Measurements from ENCODE around the gene NFIX. TPM values are rescaled to one million over a fixed set of nuclear protein-coding genes. Genes with fewer than 3 reads are reported as not detected.

NFIX gene
- total and polyA plus RNA-seq, 2 experiments from 2014 or later, result 0.06 to 0.14 TPM

DNA sequence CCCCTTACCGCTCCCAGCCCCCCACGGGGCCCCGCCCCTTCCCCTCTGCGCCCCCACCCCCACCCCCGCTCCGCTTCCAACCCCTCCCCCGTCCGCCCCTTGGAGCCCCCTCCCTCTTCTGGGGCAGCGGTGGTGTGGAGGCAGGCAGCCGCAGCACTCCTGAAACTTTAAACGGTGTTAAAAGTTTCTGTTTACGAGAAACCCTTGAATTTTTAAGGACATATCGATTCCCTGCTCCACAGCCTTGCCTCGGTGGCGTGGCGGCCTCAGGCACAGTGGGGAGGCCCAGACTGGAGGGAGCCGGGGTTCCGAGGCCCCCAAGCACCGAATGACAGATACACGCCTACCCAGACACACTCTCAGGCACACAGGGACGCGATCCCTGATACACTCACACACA lies 4.8 kb upstream of the NFIX start (continued):
- TF ChIP-seq, protein P1, sequence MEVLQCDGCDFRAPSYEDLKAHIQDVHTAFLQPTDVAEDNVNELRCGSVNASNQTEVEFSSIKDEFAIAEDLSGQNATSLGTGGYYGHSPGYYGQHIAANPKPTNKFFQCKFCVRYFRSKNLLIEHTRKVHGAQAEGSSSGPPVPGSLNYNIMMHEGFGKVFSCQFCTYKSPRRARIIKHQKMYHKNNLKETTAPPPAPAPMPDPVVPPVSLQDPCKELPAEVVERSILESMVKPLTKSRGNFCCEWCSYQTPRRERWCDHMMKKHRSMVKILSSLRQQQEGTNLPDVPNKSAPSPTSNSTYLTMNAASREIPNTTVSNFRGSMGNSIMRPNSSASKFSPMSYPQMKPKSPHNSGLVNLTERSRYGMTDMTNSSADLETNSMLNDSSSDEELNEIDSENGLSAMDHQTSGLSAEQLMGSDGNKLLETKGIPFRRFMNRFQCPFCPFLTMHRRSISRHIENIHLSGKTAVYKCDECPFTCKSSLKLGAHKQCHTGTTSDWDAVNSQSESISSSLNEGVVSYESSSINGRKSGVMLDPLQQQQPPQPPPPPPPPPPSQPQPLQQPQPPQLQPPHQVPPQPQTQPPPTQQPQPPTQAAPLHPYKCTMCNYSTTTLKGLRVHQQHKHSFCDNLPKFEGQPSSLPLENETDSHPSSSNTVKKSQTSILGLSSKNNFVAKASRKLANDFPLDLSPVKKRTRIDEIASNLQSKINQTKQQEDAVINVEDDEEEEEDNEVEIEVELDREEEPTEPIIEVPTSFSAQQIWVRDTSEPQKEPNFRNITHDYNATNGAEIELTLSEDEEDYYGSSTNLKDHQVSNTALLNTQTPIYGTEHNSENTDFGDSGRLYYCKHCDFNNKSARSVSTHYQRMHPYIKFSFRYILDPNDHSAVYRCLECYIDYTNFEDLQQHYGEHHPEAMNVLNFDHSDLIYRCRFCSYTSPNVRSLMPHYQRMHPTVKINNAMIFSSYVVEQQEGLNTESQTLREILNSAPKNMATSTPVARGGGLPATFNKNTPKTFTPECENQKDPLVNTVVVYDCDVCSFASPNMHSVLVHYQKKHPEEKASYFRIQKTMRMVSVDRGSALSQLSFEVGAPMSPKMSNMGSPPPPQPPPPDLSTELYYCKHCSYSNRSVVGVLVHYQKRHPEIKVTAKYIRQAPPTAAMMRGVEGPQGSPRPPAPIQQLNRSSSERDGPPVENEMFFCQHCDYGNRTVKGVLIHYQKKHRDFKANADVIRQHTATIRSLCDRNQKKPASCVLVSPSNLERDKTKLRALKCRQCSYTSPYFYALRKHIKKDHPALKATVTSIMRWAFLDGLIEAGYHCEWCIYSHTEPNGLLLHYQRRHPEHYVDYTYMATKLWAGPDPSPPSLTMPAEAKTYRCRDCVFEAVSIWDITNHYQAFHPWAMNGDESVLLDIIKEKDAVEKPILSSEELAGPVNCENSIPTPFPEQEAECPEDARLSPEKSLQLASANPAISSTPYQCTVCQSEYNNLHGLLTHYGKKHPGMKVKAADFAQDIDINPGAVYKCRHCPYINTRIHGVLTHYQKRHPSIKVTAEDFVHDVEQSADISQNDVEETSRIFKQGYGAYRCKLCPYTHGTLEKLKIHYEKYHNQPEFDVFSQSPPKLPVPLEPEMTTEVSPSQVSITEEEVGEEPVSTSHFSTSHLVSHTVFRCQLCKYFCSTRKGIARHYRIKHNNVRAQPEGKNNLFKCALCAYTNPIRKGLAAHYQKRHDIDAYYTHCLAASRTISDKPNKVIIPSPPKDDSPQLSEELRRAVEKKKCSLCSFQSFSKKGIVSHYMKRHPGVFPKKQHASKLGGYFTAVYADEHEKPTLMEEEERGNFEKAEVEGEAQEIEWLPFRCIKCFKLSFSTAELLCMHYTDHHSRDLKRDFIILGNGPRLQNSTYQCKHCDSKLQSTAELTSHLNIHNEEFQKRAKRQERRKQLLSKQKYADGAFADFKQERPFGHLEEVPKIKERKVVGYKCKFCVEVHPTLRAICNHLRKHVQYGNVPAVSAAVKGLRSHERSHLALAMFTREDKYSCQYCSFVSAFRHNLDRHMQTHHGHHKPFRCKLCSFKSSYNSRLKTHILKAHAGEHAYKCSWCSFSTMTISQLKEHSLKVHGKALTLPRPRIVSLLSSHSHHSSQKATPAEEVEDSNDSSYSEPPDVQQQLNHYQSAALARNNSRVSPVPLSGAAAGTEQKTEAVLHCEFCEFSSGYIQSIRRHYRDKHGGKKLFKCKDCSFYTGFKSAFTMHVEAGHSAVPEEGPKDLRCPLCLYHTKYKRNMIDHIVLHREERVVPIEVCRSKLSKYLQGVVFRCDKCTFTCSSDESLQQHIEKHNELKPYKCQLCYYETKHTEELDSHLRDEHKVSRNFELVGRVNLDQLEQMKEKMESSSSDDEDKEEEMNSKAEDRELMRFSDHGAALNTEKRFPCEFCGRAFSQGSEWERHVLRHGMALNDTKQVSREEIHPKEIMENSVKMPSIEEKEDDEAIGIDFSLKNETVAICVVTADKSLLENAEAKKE (CRISPR knock-in tag; IDR thresholded peaks at IDR 0.05), result no peak
- TF ChIP-seq NANOG (IDR thresholded peaks at IDR 0.05; ENCODE audit: borderline replicate concordance), result no peak
- no peak for TF ChIP-seq ZNF114 (CRISPR knock-in tag; IDR thresholded peaks at IDR 0.05)
- no peak for TF ChIP-seq POLR2AphosphoS5 (IDR thresholded peaks at IDR 0.05; ENCODE audit: low read depth)
- no peak for TF ChIP-seq EZH2phosphoT487 (IDR thresholded peaks at IDR 0.05; ENCODE audit: unreplicated experiment)
- TF ChIP-seq REST (IDR thresholded peaks at IDR 0.05; ENCODE audit: unreplicated experiment), result no peak

- Mint-ChIP-seq H3K9me3 (peaks cover 5% of the 10 kb centered on the region; the same call in 1 of the 3 replicates), H3K27ac (no peak overlapping the region), H3K27me3 (ENCODE audit: insufficient read depth, low read depth, poor library complexity) (peaks cover 57% of the 10 kb centered on the region), H3K36me3 (ENCODE audit: low read depth) (peaks cover 4% of the 10 kb centered on the region; the same call in 2 of the 3 replicates), H3K4me1 (peaks cover 7% of the 10 kb centered on the region), H3K4me3 (no peak overlapping the region; the same call in 2 of the 3 replicates)
- H2AFZ ChIP-seq, result no peak overlapping the region
- no peaks in the 10 kb centered on the region for H3K36me3 ChIP-seq (ENCODE audit: insufficient read depth)
- H3K9me2 ChIP-seq (ENCODE audit: insufficient read depth), result no peaks in the 10 kb centered on the region
- H3K4me3 ChIP-seq, result no peak overlapping the region
- H3K27me3 ChIP-seq (ENCODE audit: insufficient read depth), result peaks cover 59% of the 10 kb centered on the region
- DNase-seq (ENCODE audit: low spot score) (no peak), ATAC-seq (no peak)
- no peaks in the 10 kb centered on the region; the same call in 1 of the 2 replicates for H3K4me1 ChIP-seq (ENCODE audit: insufficient read depth)
- no peak overlapping the region for H3K4me2 ChIP-seq
- no peaks in the 10 kb centered on the region for H3K79me2 ChIP-seq (replicated peaks; ENCODE audit: insufficient read depth)
- H3K27ac ChIP-seq (ENCODE audit: low read depth), result no peak overlapping the region
- H3F3A ChIP-seq (replicated peaks; ENCODE audit: low read depth), result peaks cover 4% of the 10 kb centered on the region; the same call in 1 of the 2 replicates
- H4K20me1 ChIP-seq (replicated peaks; ENCODE audit: insufficient read depth), result no peaks in the 10 kb centered on the region; the same call in 1 of the 2 replicates
- no peak for TF ChIP-seq STAT1 (IDR thresholded peaks at IDR 0.05; ENCODE audit: unreplicated experiment)
- no peak for TF ChIP-seq CREB1 (CRISPR knock-in tag; IDR thresholded peaks at IDR 0.05; ENCODE audit: low read depth)
- no peak for TF ChIP-seq EZH2 (IDR thresholded peaks at IDR 0.05; ENCODE audit: low read depth, unreplicated experiment)
- TF ChIP-seq, protein P2, sequence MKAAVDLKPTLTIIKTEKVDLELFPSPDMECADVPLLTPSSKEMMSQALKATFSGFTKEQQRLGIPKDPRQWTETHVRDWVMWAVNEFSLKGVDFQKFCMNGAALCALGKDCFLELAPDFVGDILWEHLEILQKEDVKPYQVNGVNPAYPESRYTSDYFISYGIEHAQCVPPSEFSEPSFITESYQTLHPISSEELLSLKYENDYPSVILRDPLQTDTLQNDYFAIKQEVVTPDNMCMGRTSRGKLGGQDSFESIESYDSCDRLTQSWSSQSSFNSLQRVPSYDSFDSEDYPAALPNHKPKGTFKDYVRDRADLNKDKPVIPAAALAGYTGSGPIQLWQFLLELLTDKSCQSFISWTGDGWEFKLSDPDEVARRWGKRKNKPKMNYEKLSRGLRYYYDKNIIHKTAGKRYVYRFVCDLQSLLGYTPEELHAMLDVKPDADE (IDR thresholded peaks at IDR 0.05), result no peak
- TF ChIP-seq JUNB (IDR thresholded peaks at IDR 0.05; ENCODE audit: unreplicated experiment), result no peak
- no peak for TF ChIP-seq EZH2phosphoT487 (IDR thresholded peaks at IDR 0.05; ENCODE audit: unreplicated experiment)
- TF ChIP-seq ZNF114 (CRISPR knock-in tag; IDR thresholded peaks at IDR 0.05), result no peak
- TF ChIP-seq ZNF331 (CRISPR knock-in tag; IDR thresholded peaks at IDR 0.05; ENCODE audit: low read depth), result no peak
- TF ChIP-seq, protein P3, sequence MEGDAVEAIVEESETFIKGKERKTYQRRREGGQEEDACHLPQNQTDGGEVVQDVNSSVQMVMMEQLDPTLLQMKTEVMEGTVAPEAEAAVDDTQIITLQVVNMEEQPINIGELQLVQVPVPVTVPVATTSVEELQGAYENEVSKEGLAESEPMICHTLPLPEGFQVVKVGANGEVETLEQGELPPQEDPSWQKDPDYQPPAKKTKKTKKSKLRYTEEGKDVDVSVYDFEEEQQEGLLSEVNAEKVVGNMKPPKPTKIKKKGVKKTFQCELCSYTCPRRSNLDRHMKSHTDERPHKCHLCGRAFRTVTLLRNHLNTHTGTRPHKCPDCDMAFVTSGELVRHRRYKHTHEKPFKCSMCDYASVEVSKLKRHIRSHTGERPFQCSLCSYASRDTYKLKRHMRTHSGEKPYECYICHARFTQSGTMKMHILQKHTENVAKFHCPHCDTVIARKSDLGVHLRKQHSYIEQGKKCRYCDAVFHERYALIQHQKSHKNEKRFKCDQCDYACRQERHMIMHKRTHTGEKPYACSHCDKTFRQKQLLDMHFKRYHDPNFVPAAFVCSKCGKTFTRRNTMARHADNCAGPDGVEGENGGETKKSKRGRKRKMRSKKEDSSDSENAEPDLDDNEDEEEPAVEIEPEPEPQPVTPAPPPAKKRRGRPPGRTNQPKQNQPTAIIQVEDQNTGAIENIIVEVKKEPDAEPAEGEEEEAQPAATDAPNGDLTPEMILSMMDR (conservative IDR thresholded peaks at IDR 0.05; ENCODE audit: low read depth in 2 of 2), result no peak
Measured at GRCh38 chr19:12990853-12991252, 4.4 kb upstream of the NFIX start.

All from GM23338 (cell line).